Measurements from ENCODE around the gene CREB5. TPM values are rescaled to one million over a fixed set of nuclear protein-coding genes. Genes with fewer than 3 reads are reported as not detected.

CREB5 gene
- total RNA-seq, 1 experiment from 2014 or later: 0.49 TPM

- TF ChIP-seq SIN3A (IDR thresholded peaks at IDR 0.05; ENCODE audit: low read depth) (no peak), EGR1 (IDR thresholded peaks at IDR 0.05; ENCODE audit: low read depth) (no peak), MAX (IDR thresholded peaks at IDR 0.05) (no peak), YY1 (IDR thresholded peaks at IDR 0.05; ENCODE audit: extremely low read depth, insufficient replicate concordance, low read depth, low read length) (no peak), ZBTB33 (IDR thresholded peaks at IDR 0.05; ENCODE audit: extremely low read depth, insufficient replicate concordance, low read length) (no peak), CEBPB (IDR thresholded peaks at IDR 0.05; ENCODE audit: low read depth) (no peak), EZH2 (IDR thresholded peaks at IDR 0.05) (no peak)
These were observed 356.3 kb downstream of the CREB5 start (continued) for GRCh38 chr7:28768577-28769147.

- TF ChIP-seq POLR2A (IDR thresholded peaks at IDR 0.05; ENCODE audit: borderline replicate concordance, extremely low read depth, insufficient read depth, insufficient read length) (no peak), EGR1 (IDR thresholded peaks at IDR 0.05; ENCODE audit: low read depth) (no peak), RAD21 (IDR thresholded peaks at IDR 0.05; ENCODE audit: low read depth) (no peak)
- ChIA-PET CTCF (no interaction called here), POLR2A (no interaction called here), RAD21 (ENCODE audit: low non-redundant PET in 1 of 2, low total read pairs in 2 of 2, uncharacterized antibody in 2 of 2, unreplicated experiment in 2 of 2) (no interaction called here)
- Histone ChIP-seq H3K36me3 (ENCODE audit: control insufficient read depth in 1 of 2, insufficient read depth in 2 of 2, low read length in 2 of 2) (no peaks in the 10 kb centered on the region), H3K9me2 (ENCODE audit: insufficient read depth) (no peaks in the 10 kb centered on the region), H3K79me2 (ENCODE audit: insufficient read depth, low read length) (no peaks in the 10 kb centered on the region), H3K4me2 (ENCODE audit: low read length) (no peak overlapping the region), H4K20me1 (ENCODE audit: insufficient read depth) (no peaks in the 10 kb centered on the region), H3K9ac (ENCODE audit: low read length) (no peak overlapping the region), H3K4me1 (ENCODE audit: control insufficient read depth in 1 of 2, insufficient read depth in 2 of 2, low read length in 2 of 2) (no peaks in the 10 kb centered on the region), H2AFZ (ENCODE audit: low read depth, low read length, poor library complexity, severe bottlenecking) (no peak overlapping the region), H3K27me3 (ENCODE audit: insufficient read depth, low read length) (peaks cover 14% of the 10 kb centered on the region; the same call in 1 of the 2 replicates), H3K4me3 (replicated peaks in 1 of 2; ENCODE audit: low read depth in 1 of 2, low read length in 2 of 2) (no peak overlapping the region), H3K27ac (ENCODE audit: low read depth, low read length) (no peak overlapping the region), H3K9me3 (ENCODE audit: control insufficient read depth in 1 of 2, insufficient read depth in 1 of 2, low read depth in 1 of 2, low read length in 2 of 2) (no peaks in the 10 kb centered on the region)
- DNase-seq (ENCODE audit: low read depth, low spot score) (no peak), ATAC-seq (no peak)
- no TSS peak for BruUV-seq (replicated peaks)
- intact Hi-C loops (cut with micrococcal nuclease): no loop called here
These were observed 359.7 kb downstream of the CREB5 start for GRCh38 chr7:28771906-28772622.
